Ureter (tissue), 1 donor: Measurements from ENCODE around the gene CEL. TPM values are rescaled to one million over a fixed set of nuclear protein-coding genes. Genes with fewer than 3 reads are reported as not detected.

ENCODE experiments used
- DNase-seq: peaks from one replicate; pipeline ENCODE4 v3.0.0-alpha.2; 2020; ENCODE audit warnings: low spot score
- total RNA-seq: library from RNA; stranded (reverse); gene quantifications from one replicate; pipeline ENCODE4 v1.2.4, GENCODE V29; 2023
- donor health status: DM: yes; HTN: yes; CAD: no.

CEL gene
- total RNA-seq, 1 donor from 2014 or later, result 3.0 TPM

- no peak for DNase-seq
Measured at GRCh38 chr9:133116346-133117231, 54.8 kb downstream of the CEL start.

DNA sequence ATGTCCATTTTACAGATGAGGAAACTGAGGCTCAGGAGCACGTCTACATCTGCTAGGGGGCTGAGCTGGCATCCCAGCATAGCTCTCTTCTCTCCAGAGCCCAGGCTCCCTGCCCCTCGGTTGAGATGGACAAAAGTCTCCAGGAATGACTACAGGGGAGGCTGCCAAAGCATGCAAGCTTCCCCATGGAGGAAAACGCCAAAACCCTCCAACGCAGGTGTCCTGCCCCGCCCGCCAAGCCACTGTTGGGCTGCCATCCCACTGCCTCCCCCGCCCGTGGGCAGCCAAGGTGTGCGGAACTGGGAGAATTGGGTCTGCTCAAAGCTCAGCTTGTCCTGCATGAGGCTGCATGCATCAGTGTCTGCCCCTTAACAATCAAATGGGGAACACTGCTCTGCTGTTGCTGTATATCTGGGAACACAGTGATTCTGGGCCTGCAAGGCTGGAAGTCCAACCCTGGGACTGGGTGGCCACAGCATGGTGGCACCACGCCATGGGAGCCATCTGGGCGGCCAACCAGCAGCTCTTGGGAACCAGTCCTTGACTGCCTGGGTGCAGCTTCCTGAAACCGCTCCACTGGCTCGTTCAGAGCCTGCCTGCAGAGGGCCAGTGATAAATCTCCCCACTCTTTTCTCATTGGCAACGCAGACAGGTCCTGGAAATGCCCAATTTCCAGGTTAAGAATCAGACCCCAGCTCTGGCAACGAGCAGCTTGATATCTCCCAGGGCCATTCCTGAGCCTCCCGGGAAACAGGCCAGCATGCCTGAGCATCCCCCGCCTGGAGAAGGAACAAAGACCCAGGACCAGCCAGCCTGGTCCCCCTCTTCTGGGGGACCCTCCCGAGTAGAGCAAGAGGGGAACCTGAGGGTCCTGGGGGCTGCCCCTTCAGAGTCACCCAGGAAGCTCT lies 55.7 kb downstream of the CEL start:
- no peak for DNase-seq

DNA sequence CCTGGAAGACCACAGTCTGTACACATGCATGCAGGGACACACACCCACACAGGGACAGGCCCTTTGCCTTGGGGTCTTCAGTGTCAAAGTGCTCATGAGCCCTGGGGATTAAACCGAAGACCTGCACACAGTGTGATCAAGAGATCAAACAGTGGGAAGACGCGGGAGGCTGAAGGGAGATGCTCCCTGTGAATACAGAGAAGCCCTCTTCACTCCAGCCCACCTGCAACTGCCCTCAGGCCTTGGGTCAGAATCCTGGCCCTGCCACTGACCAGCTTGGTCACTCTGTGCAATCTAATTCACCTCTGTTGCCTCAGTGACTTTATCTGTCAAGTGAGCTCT lies 56.4 kb downstream of the CEL start:
- no peak for DNase-seq

DNA sequence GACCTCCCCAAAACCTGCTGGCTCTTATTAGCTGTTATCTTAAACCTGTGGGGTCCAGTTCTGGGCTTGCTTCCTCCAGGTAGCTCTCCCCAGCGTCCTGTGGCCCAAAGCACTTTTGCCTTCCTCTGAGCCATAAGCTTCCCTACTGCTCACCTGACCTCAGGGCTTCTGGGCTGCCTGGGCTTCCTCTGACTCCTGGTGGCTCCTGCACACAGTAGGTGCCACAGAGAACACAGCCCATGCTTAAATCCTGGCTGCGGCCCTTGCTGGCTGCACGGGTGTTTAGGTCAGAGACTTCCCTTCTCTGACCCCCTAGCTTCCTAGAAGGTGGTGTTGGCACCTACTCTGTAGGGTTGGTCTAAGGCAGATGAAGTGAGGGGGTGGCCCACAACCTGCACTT lies 56.8 kb downstream of the CEL start:
- DNase-seq, result no peak

DNA sequence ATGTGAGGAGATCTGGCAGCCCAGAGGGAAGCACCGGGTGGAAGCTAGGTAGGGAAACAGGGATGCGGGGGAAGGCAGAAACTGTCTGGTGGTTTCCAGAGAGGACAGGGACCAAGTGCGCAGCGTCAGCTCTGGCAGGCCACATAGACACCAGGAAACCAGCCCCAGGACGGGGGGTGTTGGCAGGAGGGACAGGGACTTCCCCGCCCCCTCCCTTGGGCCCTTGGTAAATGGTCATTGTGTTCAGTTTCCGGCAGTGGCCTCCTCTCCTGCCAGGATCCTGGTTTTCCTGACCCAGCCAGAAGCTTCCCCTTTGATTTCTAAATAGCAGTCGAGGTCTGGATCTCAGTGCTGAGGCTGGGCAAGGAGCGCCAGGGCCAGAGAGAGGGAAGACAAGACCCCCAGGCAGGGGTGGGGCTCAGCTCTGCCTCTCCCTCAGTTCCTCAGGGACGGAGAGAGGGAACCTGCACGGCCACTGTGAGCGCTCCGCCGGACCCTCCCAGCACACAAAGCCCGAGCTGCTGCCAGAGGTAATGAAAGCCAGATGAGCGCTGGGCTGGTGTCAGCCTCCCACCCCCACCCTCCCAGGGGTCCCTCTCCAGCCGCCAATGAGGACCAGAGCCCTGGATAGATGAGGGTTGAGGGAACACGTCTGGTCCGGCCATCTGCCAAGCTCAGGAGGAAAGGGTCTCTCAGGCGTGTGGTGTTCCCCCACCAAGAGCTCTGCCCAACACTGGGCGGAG lies 57.5 kb downstream of the CEL start:
- DNase-seq, result no peak

GRCh38 chr9:133119846-133120500 lies 58.2 kb downstream of the CEL start:
- no peak for DNase-seq

DNA sequence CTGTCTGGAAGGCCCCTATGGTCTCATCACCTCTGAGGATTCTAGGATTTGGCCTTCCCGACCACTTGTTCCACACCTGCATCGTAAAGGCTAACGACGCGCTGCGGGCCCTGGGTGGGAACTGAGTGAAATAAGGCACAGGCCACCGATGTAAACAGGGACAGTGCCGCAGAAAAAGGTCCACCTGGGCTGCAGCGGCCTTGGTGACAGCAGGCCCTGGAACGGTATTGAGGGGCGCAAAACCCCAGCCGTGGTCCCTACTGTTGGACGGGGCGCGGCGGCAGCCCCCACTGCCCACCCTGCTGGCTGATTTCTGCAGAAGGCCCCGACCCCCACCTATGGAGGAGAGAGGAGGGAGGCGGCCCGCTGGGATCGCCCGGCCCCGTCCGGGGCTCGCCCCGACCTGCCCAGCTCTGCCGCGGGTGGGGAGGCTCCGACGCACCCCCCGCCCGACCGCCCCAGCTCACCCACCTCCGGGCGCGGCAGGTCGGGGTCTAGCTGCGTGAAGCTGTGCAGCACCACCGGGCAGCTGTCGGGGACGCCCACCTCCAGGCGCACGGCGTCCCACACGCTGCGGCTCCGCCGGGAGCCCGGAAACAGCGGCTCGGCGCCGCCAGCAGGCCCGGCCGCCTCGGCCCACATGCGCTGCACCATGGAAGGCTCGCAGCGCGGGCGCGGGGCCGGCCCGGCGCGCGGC lies 58.9 kb downstream of the CEL start:
- DNase-seq, result no peak

Other genes with a start within 250 kb of the CEL start
- gene AK8, start 183.7 kb upstream of the CEL start, total RNA-seq, result 1.7 TPM
- 5.4 TPM for gene SPACA9, start 183.1 kb upstream of the CEL start, total RNA-seq
- gene TSC1, start 117.4 kb upstream of the CEL start, total RNA-seq, result 72.8 TPM
- gene GFI1B, start 83.3 kb upstream of the CEL start, total RNA-seq, result not detected
- 60.7 TPM for gene GTF3C5, start 31.0 kb upstream of the CEL start, total RNA-seq
- gene RALGDS, start 59.3 kb downstream of the CEL start, total RNA-seq, result 57.9 TPM
- 17.2 TPM for gene GBGT1, start 101.9 kb downstream of the CEL start, total RNA-seq
- gene OBP2B, start 147.3 kb downstream of the CEL start, total RNA-seq, result not detected
- gene ABO, start 213.2 kb downstream of the CEL start, total RNA-seq, result 25.4 TPM